ENCODE data around the gene OSBPL1A.

DNA sequence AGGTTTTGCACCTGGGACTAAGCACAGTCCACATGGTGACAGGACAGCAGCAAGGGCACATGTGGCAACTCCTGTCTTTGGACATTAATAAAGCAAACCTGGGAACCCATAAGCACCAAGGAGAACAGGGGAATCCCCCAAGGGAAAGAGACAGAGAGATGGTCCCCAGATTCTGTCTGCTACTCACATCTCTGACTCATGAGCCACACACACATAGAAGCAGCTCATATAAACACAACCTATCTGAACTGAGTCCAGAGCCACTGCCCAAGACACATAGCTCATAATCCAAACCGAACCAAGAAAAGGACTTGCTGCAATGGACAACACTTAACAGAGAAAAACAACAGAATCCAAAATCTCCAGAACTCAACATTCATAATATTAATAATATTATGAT lies 82.5 kb downstream of the OSBPL1A start:
- TF ChIP-seq POLR2A (IDR thresholded peaks at IDR 0.05; ENCODE audit: low read length) (no peak), GATA1 (IDR thresholded peaks at IDR 0.05; ENCODE audit: low read depth, low read length) (no peak)
